Activated T-helper 17 cell treated with anti-CD3 and anti-CD28 coated beads, Interleukin-2, amount 50 U/mL, for 72 hours (primary cell): ENCODE data around the gene EREG. TPM values are rescaled to one million over a fixed set of nuclear protein-coding genes. Genes with fewer than 3 reads are reported as not detected.

ENCODE experiments used
- total RNA-seq, 2 donors: library from RNA; stranded (reverse); gene quantifications; one replicate each; pipeline ENCODE4 v1.2.3, GENCODE V29; 2022

The EREG gene
- total RNA-seq, 2 donors from 2014 or later = not detected

Other genes with a start within 250 kb of the EREG start
- gene MTHFD2L, start 207.0 kb upstream of the EREG start, total RNA-seq = 1 to 10 TPM; 4.0 to 9.4 TPM
- not detected for gene EPGN, start 56.7 kb upstream of the EREG start, total RNA-seq
- under 1 TPM; 0.80 to 0.85 TPM for gene AREG, start 80.0 kb downstream of the EREG start, total RNA-seq